Astrocyte of the hippocampus (primary cell): Measurements from ENCODE around the gene CCP110.
"Not testable (repeated sequence)": the region's sequence is repeated elsewhere in the genome, so short reads cannot be mapped to it uniquely, and the experiment has no call there.

ENCODE experiments used
- DNase-seq: peaks from one replicate; pipeline ENCODE4 v3.0.0; 2011; ENCODE audit warnings: low read depth, low spot score

The CCP110 gene

GRCh38 chr16:19507867-19508266, 15.9 kb upstream of the CCP110 start:
- no peak for DNase-seq

- DNase-seq = no peak
Observed at GRCh38 chr16:19512297-19512696, 11.4 kb upstream of the CCP110 start.

GRCh38 chr16:19513377-19514053, 10.2 kb upstream of the CCP110 start:
- no peak for DNase-seq

GRCh38 chr16:19515757-19516156, 8.0 kb upstream of the CCP110 start:
- DNase-seq = no peak

- DNase-seq = peak; percentile 56
Observed at GRCh38 chr16:19517424-19518089, 6.2 kb upstream of the CCP110 start.

- DNase-seq = no peak
Observed at GRCh38 chr16:19518388-19518787, 5.4 kb upstream of the CCP110 start.

GRCh38 chr16:19520861-19521331, 2.8 kb upstream of the CCP110 start:
- DNase-seq = peak; percentile 12

- peak; percentile 97 for DNase-seq
Observed at GRCh38 chr16:19521471-19522396, 2.0 kb upstream of the CCP110 start, which contains the start of gene GDE1. Gene GDE1 (minus strand): TSS chr16:19522098. CDS start chr16:19521964, 134 bp downstream.

- DNase-seq = no peak
Observed at GRCh38 chr16:19522397-19522732, 1.4 kb upstream of the CCP110 start.

- no peak for DNase-seq
Observed at GRCh38 chr16:19522760-19523159, 982 bp upstream of the CCP110 start.

- DNase-seq = no peak
Observed at GRCh38 chr16:19523184-19523558, 571 bp upstream of the CCP110 start.

- no peak for DNase-seq
Observed at GRCh38 chr16:19524356-19524615, 544 bp downstream of the CCP110 start.

GRCh38 chr16:19524616-19525384, 1.1 kb downstream of the CCP110 start:
- peak; percentile 19 for DNase-seq

GRCh38 chr16:19525385-19525723, 1.6 kb downstream of the CCP110 start:
- no peak for DNase-seq

- no peak for DNase-seq
Observed at GRCh38 chr16:19527161-19527560, 3.4 kb downstream of the CCP110 start.

GRCh38 chr16:19528666-19529065, 4.9 kb downstream of the CCP110 start:
- DNase-seq = no peak

- no peak for DNase-seq
Observed at GRCh38 chr16:19532601-19533000, 8.9 kb downstream of the CCP110 start.

- DNase-seq = no peak
Observed at GRCh38 chr16:19540241-19540970, 16.7 kb downstream of the CCP110 start.

- DNase-seq = no peak
Observed at GRCh38 chr16:19542138-19542821, 18.5 kb downstream of the CCP110 start.

- DNase-seq = not testable (repeated sequence)
Observed at GRCh38 chr16:19543278-19543996, 19.7 kb downstream of the CCP110 start.
